ENCODE measurements around the gene PPM1L.

PPM1L gene

DNA sequence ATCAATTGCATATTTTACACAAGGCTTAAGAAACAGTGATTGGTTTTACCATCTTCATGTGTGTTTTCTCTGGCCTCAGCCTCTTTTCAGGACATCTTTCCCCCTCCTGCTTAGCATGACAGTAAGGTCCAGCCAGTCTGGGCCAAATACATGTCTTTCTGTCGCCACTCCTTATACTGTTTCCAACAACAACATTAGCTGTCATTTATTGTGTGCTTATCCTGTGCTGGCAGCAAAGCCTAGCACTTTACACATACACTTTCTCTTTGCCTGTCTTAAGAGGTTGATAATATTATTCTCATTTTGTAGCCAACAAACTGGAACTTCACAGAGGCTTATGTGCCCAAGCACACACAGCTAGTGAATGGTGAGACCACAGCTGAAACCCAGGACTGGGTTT, 311.3 kb downstream of the PPM1L start:
- Histone ChIP-seq H3K9me2 (replicated peaks; ENCODE audit: control insufficient read depth, low read length) (no peaks in the 10 kb centered on the region), H3K27ac (ENCODE audit: low read depth, low read length) (no peak overlapping the region), H3K4me1 (ENCODE audit: control insufficient read depth, low read length) (peaks cover 9% of the 10 kb centered on the region)

GRCh38 chr3:161069511-161070251, 313.6 kb downstream of the PPM1L start:
- H3K27ac ChIP-seq (ENCODE audit: low read depth, low read length) = no peak overlapping the region
- no peaks in the 10 kb centered on the region for H3K79me2 ChIP-seq (ENCODE audit: control insufficient read depth, low read length)
- H3K9me2 ChIP-seq (replicated peaks; ENCODE audit: control insufficient read depth, low read length) = no peaks in the 10 kb centered on the region
- no peak overlapping the region for H3K4me2 ChIP-seq (ENCODE audit: low read length)
- H4K20me1 ChIP-seq (ENCODE audit: control insufficient read depth, insufficient read depth, low read depth, low read length) = no peaks in the 10 kb centered on the region
- H3K36me3 ChIP-seq (ENCODE audit: control insufficient read depth, low read length) = 0 out of 2 replicates have a peak, but pooled peaks cover 4% of the 10 kb centered on the region
- no peaks in the 10 kb centered on the region for H3K9me3 ChIP-seq (ENCODE audit: control insufficient read depth, insufficient read depth, low read length)
- TF ChIP-seq EZH2phosphoT487 (IDR thresholded peaks at IDR 0.05; ENCODE audit: borderline replicate concordance, low read length) = no peak
- TF ChIP-seq, protein P1, sequence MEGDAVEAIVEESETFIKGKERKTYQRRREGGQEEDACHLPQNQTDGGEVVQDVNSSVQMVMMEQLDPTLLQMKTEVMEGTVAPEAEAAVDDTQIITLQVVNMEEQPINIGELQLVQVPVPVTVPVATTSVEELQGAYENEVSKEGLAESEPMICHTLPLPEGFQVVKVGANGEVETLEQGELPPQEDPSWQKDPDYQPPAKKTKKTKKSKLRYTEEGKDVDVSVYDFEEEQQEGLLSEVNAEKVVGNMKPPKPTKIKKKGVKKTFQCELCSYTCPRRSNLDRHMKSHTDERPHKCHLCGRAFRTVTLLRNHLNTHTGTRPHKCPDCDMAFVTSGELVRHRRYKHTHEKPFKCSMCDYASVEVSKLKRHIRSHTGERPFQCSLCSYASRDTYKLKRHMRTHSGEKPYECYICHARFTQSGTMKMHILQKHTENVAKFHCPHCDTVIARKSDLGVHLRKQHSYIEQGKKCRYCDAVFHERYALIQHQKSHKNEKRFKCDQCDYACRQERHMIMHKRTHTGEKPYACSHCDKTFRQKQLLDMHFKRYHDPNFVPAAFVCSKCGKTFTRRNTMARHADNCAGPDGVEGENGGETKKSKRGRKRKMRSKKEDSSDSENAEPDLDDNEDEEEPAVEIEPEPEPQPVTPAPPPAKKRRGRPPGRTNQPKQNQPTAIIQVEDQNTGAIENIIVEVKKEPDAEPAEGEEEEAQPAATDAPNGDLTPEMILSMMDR (IDR thresholded peaks at IDR 0.05; ENCODE audit: low read depth, low read length, poor library complexity, severe bottlenecking) = no peak
- H3K4me1 ChIP-seq (ENCODE audit: control insufficient read depth, low read length) = peaks cover 9% of the 10 kb centered on the region
- H3F3A ChIP-seq (ENCODE audit: control insufficient read depth, insufficient read depth) = no peaks in the 10 kb centered on the region
- no peaks in the 10 kb centered on the region for H3K27me3 ChIP-seq (ENCODE audit: control insufficient read depth, low read length)
- H3K4me3 ChIP-seq (ENCODE audit: low read length) = no peak overlapping the region

More for the DNA sequence above, 311.3 kb downstream of the PPM1L start:
- no peaks in the 10 kb centered on the region for H3F3A ChIP-seq (ENCODE audit: control insufficient read depth, insufficient read depth)
- no peaks in the 10 kb centered on the region for H3K79me2 ChIP-seq (ENCODE audit: control insufficient read depth, low read length)
- no peak overlapping the region for H3K4me2 ChIP-seq (ENCODE audit: low read length)
- H3K27me3 ChIP-seq (ENCODE audit: control insufficient read depth, low read length) = no peaks in the 10 kb centered on the region
- TF ChIP-seq, protein P1 (IDR thresholded peaks at IDR 0.05; ENCODE audit: low read depth, low read length, poor library complexity, severe bottlenecking) = no peak
- TF ChIP-seq EZH2phosphoT487 (IDR thresholded peaks at IDR 0.05; ENCODE audit: borderline replicate concordance, low read length) = no peak
- no peak overlapping the region for H3K4me3 ChIP-seq (ENCODE audit: low read length)
- 0 out of 2 replicates have a peak, but pooled peaks cover 4% of the 10 kb centered on the region for H3K36me3 ChIP-seq (ENCODE audit: control insufficient read depth, low read length)
- H4K20me1 ChIP-seq (ENCODE audit: control insufficient read depth, insufficient read depth, low read depth, low read length) = no peaks in the 10 kb centered on the region
- H3K9me3 ChIP-seq (ENCODE audit: control insufficient read depth, insufficient read depth, low read length) = no peaks in the 10 kb centered on the region

- H3F3A ChIP-seq (ENCODE audit: control insufficient read depth, insufficient read depth) = no peaks in the 10 kb centered on the region
- H3K27ac ChIP-seq (ENCODE audit: low read depth, low read length) = no peak overlapping the region
- H3K9me2 ChIP-seq (replicated peaks; ENCODE audit: control insufficient read depth, low read length) = no peaks in the 10 kb centered on the region
- no peak overlapping the region for H3K4me3 ChIP-seq (ENCODE audit: low read length)
- TF ChIP-seq EZH2phosphoT487 (IDR thresholded peaks at IDR 0.05; ENCODE audit: borderline replicate concordance, low read length) = no peak
- TF ChIP-seq, protein P1 (IDR thresholded peaks at IDR 0.05; ENCODE audit: low read depth, low read length, poor library complexity, severe bottlenecking) = no peak
- H3K4me2 ChIP-seq (ENCODE audit: low read length) = no peak overlapping the region
- 0 out of 2 replicates have a peak, but pooled peaks cover 4% of the 10 kb centered on the region for H3K36me3 ChIP-seq (ENCODE audit: control insufficient read depth, low read length)
- peaks cover 9% of the 10 kb centered on the region for H3K4me1 ChIP-seq (ENCODE audit: control insufficient read depth, low read length)
- H4K20me1 ChIP-seq (ENCODE audit: control insufficient read depth, insufficient read depth, low read depth, low read length) = no peaks in the 10 kb centered on the region
- H3K79me2 ChIP-seq (ENCODE audit: control insufficient read depth, low read length) = no peaks in the 10 kb centered on the region
- H3K9me3 ChIP-seq (ENCODE audit: control insufficient read depth, insufficient read depth, low read length) = no peaks in the 10 kb centered on the region
- no peaks in the 10 kb centered on the region for H3K27me3 ChIP-seq (ENCODE audit: control insufficient read depth, low read length)
Measured at GRCh38 chr3:161070252-161070930, 314.4 kb downstream of the PPM1L start.
